GM23338 (cell line): ENCODE data around the gene DENND5B. TPM values are rescaled to one million over a fixed set of nuclear protein-coding genes. Genes with fewer than 3 reads are reported as not detected.

ENCODE experiments used
- ATAC-seq: fragments of 200-7000 bp; cut with Tn5 transposase; 3 replicates; pipeline ENCODE4 v1.9.1; 2020
- DNase-seq: peaks from one replicate; pipeline ENCODE4 v3.0.0-alpha.2; 2015; ENCODE audit warnings: low spot score
- H2AFZ ChIP-seq: fragments of 200-600 bp; sonication (generic); 2 replicates; pipeline ENCODE4 v1.8.0; 2016; ENCODE audit warnings: antibody characterized with exemption, mild to moderate bottlenecking, moderate library complexity
- H3F3A ChIP-seq: fragments of 200-600 bp; sonication (generic); replicated peaks from 2 replicates; pipeline ENCODE4 v1.8.0; 2017; ENCODE audit warnings: antibody characterized with exemption, mixed run types, low read depth
- H3K27ac ChIP-seq: fragments of 200-600 bp; sonication (generic); 2 replicates; pipeline ENCODE4 v1.6.1; 2016; ENCODE audit warnings: low read depth
- H3K27me3 ChIP-seq: fragments of 200-600 bp; sonication (generic); 2 replicates; pipeline ENCODE4 v1.8.0; 2016; ENCODE audit warnings: mild to moderate bottlenecking, mixed run types, moderate library complexity; ENCODE audit not compliant: insufficient read depth
- H3K36me3 ChIP-seq: fragments of 200-600 bp; sonication (generic); 2 replicates; pipeline ENCODE4 v1.8.0; 2016; ENCODE audit warnings: mild to moderate bottlenecking; ENCODE audit not compliant: insufficient read depth
- H3K4me1 ChIP-seq: fragments of 200-600 bp; sonication (generic); 2 replicates; pipeline ENCODE4 v1.8.0; 2016; ENCODE audit warnings: mild to moderate bottlenecking, moderate library complexity; ENCODE audit not compliant: insufficient read depth
- H3K4me2 ChIP-seq: fragments of 200-600 bp; sonication (generic); 2 replicates; pipeline ENCODE4 v1.7.1; 2017; ENCODE audit warnings: mixed run types
- H3K4me3 ChIP-seq: fragments of 200-600 bp; sonication (generic); 2 replicates; pipeline ENCODE4 v1.6.1; 2016; ENCODE audit warnings: mixed run types
- H3K79me2 ChIP-seq: fragments of 200-600 bp; sonication (generic); replicated peaks from 2 replicates; pipeline ENCODE4 v1.8.0; 2017; ENCODE audit warnings: mild to moderate bottlenecking; ENCODE audit not compliant: insufficient read depth
- H3K9me2 ChIP-seq: fragments of 200-600 bp; sonication (generic); 2 replicates; pipeline ENCODE4 v1.8.0; 2017; ENCODE audit not compliant: insufficient read depth
- H4K20me1 ChIP-seq: fragments of 200-600 bp; sonication (generic); replicated peaks from 2 replicates; pipeline ENCODE4 v1.8.0; 2017; ENCODE audit warnings: mild to moderate bottlenecking; ENCODE audit not compliant: insufficient read depth
- H3K27ac Mint-ChIP-seq: 2 replicates; pipeline ENCODE4 v1.8.0; 2020; ENCODE audit warnings: inconsistent platforms, mild to moderate bottlenecking, moderate library complexity, mixed read lengths
- H3K27me3 Mint-ChIP-seq: 3 replicates; pipeline ENCODE4 v1.8.0; 2022; ENCODE audit warnings: low read depth, mild to moderate bottlenecking, moderate library complexity, mixed read lengths, inconsistent platforms; ENCODE audit not compliant: insufficient read depth, poor library complexity
- H3K36me3 Mint-ChIP-seq: 3 replicates; pipeline ENCODE4 v1.8.0; 2021; ENCODE audit warnings: low read depth, mild to moderate bottlenecking, inconsistent platforms, moderate library complexity, mixed read lengths
- H3K4me1 Mint-ChIP-seq: 3 replicates; pipeline ENCODE4 v1.8.0; 2020; ENCODE audit warnings: mild to moderate bottlenecking, inconsistent platforms, mixed read lengths
- H3K4me3 Mint-ChIP-seq: 3 replicates; pipeline ENCODE4 v1.8.0; 2021; ENCODE audit warnings: moderate library complexity, mild to moderate bottlenecking, inconsistent platforms, mixed read lengths
- H3K9me3 Mint-ChIP-seq: 3 replicates; pipeline ENCODE4 v1.8.0; 2020; ENCODE audit warnings: moderate library complexity, mild to moderate bottlenecking, inconsistent platforms, mixed read lengths
- CREB1 ChIP-seq: fragments of 250-450 bp; sonication (Bioruptor Pico); IDR thresholded peaks from 2 replicates; pipeline ENCODE4 v1.5.0; 2020; ENCODE audit warnings: low read depth, mild to moderate bottlenecking, moderate library complexity
- EZH2 ChIP-seq: fragments of 200-600 bp; sonication (generic); IDR thresholded peaks from one replicate; pipeline ENCODE4 v1.8.0; 2017; ENCODE audit warnings: antibody characterized with exemption, mild to moderate bottlenecking, low read depth; ENCODE audit not compliant: unreplicated experiment
- EZH2phosphoT487 ChIP-seq: fragments of 200-600 bp; sonication (generic); IDR thresholded peaks from one replicate; pipeline ENCODE4 v1.8.1; 2018; ENCODE audit warnings: antibody characterized with exemption; ENCODE audit not compliant: unreplicated experiment
- JUNB ChIP-seq: IDR thresholded peaks from one replicate; pipeline ENCODE4 v1.6.1; 2016; ENCODE audit warnings: antibody characterized with exemption; ENCODE audit not compliant: unreplicated experiment
- NANOG ChIP-seq: IDR thresholded peaks from 2 replicates; pipeline ENCODE4 v1.6.1; 2016; ENCODE audit warnings: antibody characterized with exemption, borderline replicate concordance
- POLR2AphosphoS5 ChIP-seq: IDR thresholded peaks from 2 replicates; pipeline ENCODE4 v1.6.1; 2016; ENCODE audit warnings: antibody characterized with exemption, low read depth
- ZNF114 ChIP-seq: fragments of 250-450 bp; sonication (Bioruptor Pico); IDR thresholded peaks from 2 replicates; pipeline ENCODE4 v1.5.0; 2020; ENCODE audit warnings: mild to moderate bottlenecking, moderate library complexity
- ZNF331 ChIP-seq: fragments of 250-450 bp; sonication (Bioruptor Pico); IDR thresholded peaks from 2 replicates; pipeline ENCODE4 v1.5.0; 2020; ENCODE audit warnings: low read depth, mild to moderate bottlenecking, moderate library complexity
- polyA plus RNA-seq: library from polyadenylated mRNA; unstranded; fragments of >200 nt; fragmentation: Nextera tagmentation; extraction: Ambion mirVana; gene quantifications from 2 replicates; pipeline ENCODE4 v1.2.1, GENCODE V29; 2016
- total RNA-seq: library from RNA; depleted of rRNA; stranded (reverse); fragments of >200 nt; shearing (Covaris generic); gene quantifications from 2 replicates; pipeline ENCODE4 v1.2.3, GENCODE V29; 2014
- TF ChIP-seq, protein P1 (sequence below): IDR thresholded peaks from 2 replicates; pipeline ENCODE4 v1.6.1; 2016; ENCODE audit warnings: antibody characterized with exemption
- TF ChIP-seq, protein P2 (sequence below), 2 experiments: fragments of 200-600 bp in 1 of 2; sonication (generic) in 1 of 2; conservative IDR thresholded peaks; 2 replicates each; pipeline versions ENCODE4 v1.5.1 to v1.6.1; 2016 to 2017; ENCODE audit warnings: antibody characterized with exemption in 2 of 2, low read depth in 2 of 2, mild to moderate bottlenecking in 2 of 2, moderate library complexity in 1 of 2
- TF ChIP-seq, protein P3 (sequence below): IDR thresholded peaks from one replicate; pipeline ENCODE4 v1.6.1; 2018; ENCODE audit warnings: antibody characterized with exemption; ENCODE audit not compliant: unreplicated experiment

Gene DENND5B
- total and polyA plus RNA-seq, 2 experiments from 2014 or later, result 6.5 to 17.2 TPM

GRCh38 chr12:31507966-31508365, 83.0 kb downstream of the DENND5B start:
- Mint-ChIP-seq H3K4me3 (no peak overlapping the region), H3K27ac (peak overlapping the region; percentile 89), H3K9me3 (peaks cover 15% of the 10 kb centered on the region), H3K4me1 (peaks cover 34% of the 10 kb centered on the region), H3K36me3 (peaks cover 14% of the 10 kb centered on the region), H3K27me3 (no peaks in the 10 kb centered on the region)
- Histone ChIP-seq H3K4me3 (no peak overlapping the region), H4K20me1 (no peaks in the 10 kb centered on the region), H3K79me2 (peaks cover 11% of the 10 kb centered on the region; the same call in 1 of the 2 replicates), H3K4me2 (no peak overlapping the region), H3K9me2 (no peaks in the 10 kb centered on the region), H3K27ac (peak overlapping the region; percentile 91), H3K36me3 (no peaks in the 10 kb centered on the region), H3K4me1 (peaks cover 36% of the 10 kb centered on the region), H3F3A (no peaks in the 10 kb centered on the region), H2AFZ (no peak overlapping the region), H3K27me3 (no peaks in the 10 kb centered on the region)
- DNase-seq (no peak), ATAC-seq (no peak)
- no peak for TF ChIP-seq ZNF114
- TF ChIP-seq, protein P1, sequence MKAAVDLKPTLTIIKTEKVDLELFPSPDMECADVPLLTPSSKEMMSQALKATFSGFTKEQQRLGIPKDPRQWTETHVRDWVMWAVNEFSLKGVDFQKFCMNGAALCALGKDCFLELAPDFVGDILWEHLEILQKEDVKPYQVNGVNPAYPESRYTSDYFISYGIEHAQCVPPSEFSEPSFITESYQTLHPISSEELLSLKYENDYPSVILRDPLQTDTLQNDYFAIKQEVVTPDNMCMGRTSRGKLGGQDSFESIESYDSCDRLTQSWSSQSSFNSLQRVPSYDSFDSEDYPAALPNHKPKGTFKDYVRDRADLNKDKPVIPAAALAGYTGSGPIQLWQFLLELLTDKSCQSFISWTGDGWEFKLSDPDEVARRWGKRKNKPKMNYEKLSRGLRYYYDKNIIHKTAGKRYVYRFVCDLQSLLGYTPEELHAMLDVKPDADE, result no peak
- TF ChIP-seq EZH2, result no peak
- TF ChIP-seq POLR2AphosphoS5, result no peak
- TF ChIP-seq, protein P2, sequence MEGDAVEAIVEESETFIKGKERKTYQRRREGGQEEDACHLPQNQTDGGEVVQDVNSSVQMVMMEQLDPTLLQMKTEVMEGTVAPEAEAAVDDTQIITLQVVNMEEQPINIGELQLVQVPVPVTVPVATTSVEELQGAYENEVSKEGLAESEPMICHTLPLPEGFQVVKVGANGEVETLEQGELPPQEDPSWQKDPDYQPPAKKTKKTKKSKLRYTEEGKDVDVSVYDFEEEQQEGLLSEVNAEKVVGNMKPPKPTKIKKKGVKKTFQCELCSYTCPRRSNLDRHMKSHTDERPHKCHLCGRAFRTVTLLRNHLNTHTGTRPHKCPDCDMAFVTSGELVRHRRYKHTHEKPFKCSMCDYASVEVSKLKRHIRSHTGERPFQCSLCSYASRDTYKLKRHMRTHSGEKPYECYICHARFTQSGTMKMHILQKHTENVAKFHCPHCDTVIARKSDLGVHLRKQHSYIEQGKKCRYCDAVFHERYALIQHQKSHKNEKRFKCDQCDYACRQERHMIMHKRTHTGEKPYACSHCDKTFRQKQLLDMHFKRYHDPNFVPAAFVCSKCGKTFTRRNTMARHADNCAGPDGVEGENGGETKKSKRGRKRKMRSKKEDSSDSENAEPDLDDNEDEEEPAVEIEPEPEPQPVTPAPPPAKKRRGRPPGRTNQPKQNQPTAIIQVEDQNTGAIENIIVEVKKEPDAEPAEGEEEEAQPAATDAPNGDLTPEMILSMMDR (conservative IDR thresholded peaks at IDR 0.05; ENCODE audit: low read depth in 2 of 2), result no peak
- no peak for TF ChIP-seq EZH2phosphoT487
- no peak for TF ChIP-seq CREB1 (CRISPR knock-in tag)
- TF ChIP-seq, protein P3, sequence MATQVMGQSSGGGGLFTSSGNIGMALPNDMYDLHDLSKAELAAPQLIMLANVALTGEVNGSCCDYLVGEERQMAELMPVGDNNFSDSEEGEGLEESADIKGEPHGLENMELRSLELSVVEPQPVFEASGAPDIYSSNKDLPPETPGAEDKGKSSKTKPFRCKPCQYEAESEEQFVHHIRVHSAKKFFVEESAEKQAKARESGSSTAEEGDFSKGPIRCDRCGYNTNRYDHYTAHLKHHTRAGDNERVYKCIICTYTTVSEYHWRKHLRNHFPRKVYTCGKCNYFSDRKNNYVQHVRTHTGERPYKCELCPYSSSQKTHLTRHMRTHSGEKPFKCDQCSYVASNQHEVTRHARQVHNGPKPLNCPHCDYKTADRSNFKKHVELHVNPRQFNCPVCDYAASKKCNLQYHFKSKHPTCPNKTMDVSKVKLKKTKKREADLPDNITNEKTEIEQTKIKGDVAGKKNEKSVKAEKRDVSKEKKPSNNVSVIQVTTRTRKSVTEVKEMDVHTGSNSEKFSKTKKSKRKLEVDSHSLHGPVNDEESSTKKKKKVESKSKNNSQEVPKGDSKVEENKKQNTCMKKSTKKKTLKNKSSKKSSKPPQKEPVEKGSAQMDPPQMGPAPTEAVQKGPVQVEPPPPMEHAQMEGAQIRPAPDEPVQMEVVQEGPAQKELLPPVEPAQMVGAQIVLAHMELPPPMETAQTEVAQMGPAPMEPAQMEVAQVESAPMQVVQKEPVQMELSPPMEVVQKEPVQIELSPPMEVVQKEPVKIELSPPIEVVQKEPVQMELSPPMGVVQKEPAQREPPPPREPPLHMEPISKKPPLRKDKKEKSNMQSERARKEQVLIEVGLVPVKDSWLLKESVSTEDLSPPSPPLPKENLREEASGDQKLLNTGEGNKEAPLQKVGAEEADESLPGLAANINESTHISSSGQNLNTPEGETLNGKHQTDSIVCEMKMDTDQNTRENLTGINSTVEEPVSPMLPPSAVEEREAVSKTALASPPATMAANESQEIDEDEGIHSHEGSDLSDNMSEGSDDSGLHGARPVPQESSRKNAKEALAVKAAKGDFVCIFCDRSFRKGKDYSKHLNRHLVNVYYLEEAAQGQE, result no peak
- no peak for TF ChIP-seq NANOG
- TF ChIP-seq JUNB, result no peak
- no peak for TF ChIP-seq ZNF331 (CRISPR knock-in tag)
